NB4 (cell line): Measurements from ENCODE around the gene LIF.

ENCODE experiments used
- MAX ChIP-seq: IDR thresholded peaks from 2 replicates; pipeline ENCODE4 v1.6.1; 2011; ENCODE audit warnings: low read depth, low read length
- POLR2A ChIP-seq: IDR thresholded peaks from 2 replicates; pipeline ENCODE4 v1.6.1; 2011; ENCODE audit warnings: mild to moderate bottlenecking; ENCODE audit not compliant: insufficient read length; ENCODE audit errors: extremely low read depth

GRCh38 chr22:30239488-30240405 is 6.8 kb downstream of the LIF start:
- no peak for TF ChIP-seq MAX
- TF ChIP-seq POLR2A = no peak
